Activated CD4-positive, alpha-beta T cell treated with anti-CD3 and anti-CD28 coated beads for 48 hours (primary cell): ENCODE measurements around the gene ZNF277.

Experiments
- DNase-seq: peaks from one replicate; pipeline ENCODE4 v3.0.0-alpha.2; 2020

ZNF277 gene

GRCh38 chr7:112206238-112206990 lies at the start of gene ZNF277, which contains the start of gene DOCK4:
Gene ZNF277, plus strand, starts transcription at chr7:112206695. Its CDS starts 22 bp downstream, at chr7:112206717.
Gene DOCK4, minus strand, starts transcription at chr7:112206399. Its CDS starts 261 bp downstream, at chr7:112206138.
- DNase-seq = peak; percentile 100

- peak; percentile 2 for DNase-seq
These were observed 49.4 kb upstream of the ZNF277 start for GRCh38 chr7:112157072-112157471.

GRCh38 chr7:112159351-112159750 lies 47.1 kb upstream of the ZNF277 start:
- no peak for DNase-seq

GRCh38 chr7:112160130-112160770 lies 46.2 kb upstream of the ZNF277 start:
- no peak for DNase-seq

GRCh38 chr7:112160771-112161150 lies 45.7 kb upstream of the ZNF277 start:
- DNase-seq = no peak

GRCh38 chr7:112161253-112162141 lies 45.0 kb upstream of the ZNF277 start:
- DNase-seq = no peak

- DNase-seq = no peak
These were observed 44.2 kb upstream of the ZNF277 start for GRCh38 chr7:112162142-112162766.

- no peak for DNase-seq
These were observed 43.5 kb upstream of the ZNF277 start for GRCh38 chr7:112162784-112163506.

GRCh38 chr7:112167147-112167546 lies 39.3 kb upstream of the ZNF277 start:
- DNase-seq = no peak

GRCh38 chr7:112168915-112169314 lies 37.6 kb upstream of the ZNF277 start:
- DNase-seq = no peak

- DNase-seq = no peak
These were observed 34.8 kb upstream of the ZNF277 start for GRCh38 chr7:112171673-112172072.

GRCh38 chr7:112172870-112173567 lies 33.5 kb upstream of the ZNF277 start:
- DNase-seq = no peak

- no peak for DNase-seq
These were observed 33.0 kb upstream of the ZNF277 start for GRCh38 chr7:112173568-112173905.

- no peak for DNase-seq
These were observed 32.3 kb upstream of the ZNF277 start for GRCh38 chr7:112174192-112174591.

GRCh38 chr7:112176241-112176640 lies 30.3 kb upstream of the ZNF277 start:
- DNase-seq = no peak

GRCh38 chr7:112176693-112177415 lies 29.6 kb upstream of the ZNF277 start:
- DNase-seq = no peak

- DNase-seq = no peak
These were observed 26.3 kb upstream of the ZNF277 start for GRCh38 chr7:112180223-112180622.

- DNase-seq = no peak
These were observed 23.7 kb upstream of the ZNF277 start for GRCh38 chr7:112182749-112183148.

- DNase-seq = no peak
These were observed 23.2 kb upstream of the ZNF277 start for GRCh38 chr7:112183266-112183665.

GRCh38 chr7:112184455-112184854 lies 22.0 kb upstream of the ZNF277 start:
- DNase-seq = no peak
